ENCODE measurements around the gene SYT7. TPM values are rescaled to one million over a fixed set of nuclear protein-coding genes. Genes with fewer than 3 reads are reported as not detected.

SYT7 gene, protein sequence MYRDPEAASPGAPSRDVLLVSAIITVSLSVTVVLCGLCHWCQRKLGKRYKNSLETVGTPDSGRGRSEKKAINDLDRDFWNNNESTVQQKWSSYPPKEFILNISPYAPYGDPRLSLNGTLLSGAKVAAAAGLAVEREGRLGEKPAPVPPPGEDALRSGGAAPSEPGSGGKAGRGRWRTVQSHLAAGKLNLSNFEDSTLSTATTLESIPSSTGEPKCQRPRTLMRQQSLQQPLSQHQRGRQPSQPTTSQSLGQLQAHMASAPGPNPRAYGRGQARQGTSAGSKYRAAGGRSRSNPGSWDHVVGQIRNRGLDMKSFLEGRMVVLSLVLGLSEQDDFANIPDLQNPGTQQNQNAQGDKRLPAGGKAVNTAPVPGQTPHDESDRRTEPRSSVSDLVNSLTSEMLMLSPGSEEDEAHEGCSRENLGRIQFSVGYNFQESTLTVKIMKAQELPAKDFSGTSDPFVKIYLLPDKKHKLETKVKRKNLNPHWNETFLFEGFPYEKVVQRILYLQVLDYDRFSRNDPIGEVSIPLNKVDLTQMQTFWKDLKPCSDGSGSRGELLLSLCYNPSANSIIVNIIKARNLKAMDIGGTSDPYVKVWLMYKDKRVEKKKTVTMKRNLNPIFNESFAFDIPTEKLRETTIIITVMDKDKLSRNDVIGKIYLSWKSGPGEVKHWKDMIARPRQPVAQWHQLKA
- 10 to 100 TPM in 1 of 2 donors, 1 to 10 TPM in 1; 8.5 to 28.4 TPM for total RNA-seq

DNA sequence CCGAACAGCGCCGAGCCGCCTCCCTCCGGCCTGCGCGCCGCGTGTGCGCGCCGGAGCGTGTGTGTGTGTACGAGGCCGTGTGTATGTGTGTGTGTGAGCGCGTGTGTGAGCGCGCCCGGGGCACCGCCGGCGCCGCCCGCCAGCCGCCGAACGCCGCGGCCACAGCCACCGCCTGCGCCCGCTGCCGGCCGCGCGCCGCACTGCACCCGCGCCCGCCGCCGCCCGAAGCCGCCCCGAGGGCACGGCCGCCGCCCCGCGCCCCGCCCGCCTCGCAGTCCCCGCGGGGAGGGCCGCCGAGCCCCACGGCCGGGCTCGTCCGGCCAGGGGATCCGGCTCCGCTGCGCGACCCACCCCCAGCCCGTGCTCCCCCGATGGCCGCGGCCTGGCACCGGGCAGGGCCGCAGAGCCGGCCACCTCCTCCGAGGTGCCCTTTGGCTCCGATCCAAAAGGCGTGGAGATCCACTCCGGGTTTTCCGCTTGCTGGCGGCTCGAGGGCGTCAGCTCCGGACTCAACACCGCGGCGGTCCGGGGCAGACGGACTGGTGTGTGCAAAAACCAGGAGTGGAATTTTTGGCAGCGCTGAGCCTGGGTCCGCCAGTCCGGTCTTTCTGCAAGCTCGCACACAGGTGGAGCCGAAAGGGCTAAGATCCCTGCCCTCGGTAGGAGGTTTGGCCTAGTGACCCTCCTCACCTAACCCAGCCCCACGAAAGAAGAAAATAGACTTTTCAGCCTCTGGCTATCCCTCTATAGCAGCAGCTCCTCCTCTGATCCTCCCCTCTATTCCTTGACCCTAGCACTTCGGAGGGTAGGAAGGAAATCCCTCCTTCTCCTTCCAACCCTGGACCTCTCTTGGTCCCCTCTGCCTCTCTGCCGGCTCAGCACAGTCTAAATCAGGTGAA is at the start of gene SYT7:
SYT7 (minus strand) TSS at position 47 of the 899 bp plus-strand sequence. CDS start 256 bp downstream, outside the sequence.
- Histone ChIP-seq H3K36me3 (no peaks in the 10 kb centered on the region), H3K4me1 (no peaks in the 10 kb centered on the region), H3K9me3 (no peaks in the 10 kb centered on the region), H3K4me3 (peak within 1 kb of the TSS; percentile 43), H3K9ac (ENCODE audit: low read depth in 2 of 2, low read length in 2 of 2) (peak within 1 kb of the TSS; percentile 33 to 46), H3K27me3 (peaks cover 16% of the 10 kb centered on the region), H3K27ac (peak within 1 kb of the TSS; percentile 43)
- peak; percentile 98 for DNase-seq
- intact Hi-C loops (cut with DNase I): no loop called here
- TF ChIP-seq, protein P1, sequence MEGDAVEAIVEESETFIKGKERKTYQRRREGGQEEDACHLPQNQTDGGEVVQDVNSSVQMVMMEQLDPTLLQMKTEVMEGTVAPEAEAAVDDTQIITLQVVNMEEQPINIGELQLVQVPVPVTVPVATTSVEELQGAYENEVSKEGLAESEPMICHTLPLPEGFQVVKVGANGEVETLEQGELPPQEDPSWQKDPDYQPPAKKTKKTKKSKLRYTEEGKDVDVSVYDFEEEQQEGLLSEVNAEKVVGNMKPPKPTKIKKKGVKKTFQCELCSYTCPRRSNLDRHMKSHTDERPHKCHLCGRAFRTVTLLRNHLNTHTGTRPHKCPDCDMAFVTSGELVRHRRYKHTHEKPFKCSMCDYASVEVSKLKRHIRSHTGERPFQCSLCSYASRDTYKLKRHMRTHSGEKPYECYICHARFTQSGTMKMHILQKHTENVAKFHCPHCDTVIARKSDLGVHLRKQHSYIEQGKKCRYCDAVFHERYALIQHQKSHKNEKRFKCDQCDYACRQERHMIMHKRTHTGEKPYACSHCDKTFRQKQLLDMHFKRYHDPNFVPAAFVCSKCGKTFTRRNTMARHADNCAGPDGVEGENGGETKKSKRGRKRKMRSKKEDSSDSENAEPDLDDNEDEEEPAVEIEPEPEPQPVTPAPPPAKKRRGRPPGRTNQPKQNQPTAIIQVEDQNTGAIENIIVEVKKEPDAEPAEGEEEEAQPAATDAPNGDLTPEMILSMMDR (IDR thresholded peaks at IDR 0.05): no peak

DNA sequence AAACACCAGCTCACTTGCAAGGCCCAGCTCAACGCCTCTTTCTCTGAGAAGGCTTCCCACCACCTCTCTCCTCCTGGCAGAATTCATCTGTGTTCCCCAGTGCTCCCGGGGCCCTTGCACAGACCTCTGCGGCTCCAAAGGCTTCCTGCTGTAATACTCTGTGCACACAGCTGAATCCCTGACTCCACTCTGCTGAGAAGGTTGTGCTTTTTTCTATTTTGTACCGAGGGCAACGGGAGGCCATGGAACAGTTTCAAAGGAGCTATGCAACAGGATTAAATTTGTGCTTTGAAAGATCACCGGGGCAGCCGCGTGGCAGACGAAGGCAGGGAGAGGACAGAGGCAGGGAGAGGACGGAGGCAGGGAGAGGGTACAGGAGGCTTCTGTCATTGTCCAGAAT is 49.2 kb upstream of the SYT7 start:
- no peak for DNase-seq
- Histone ChIP-seq H3K4me1 (no peaks in the 10 kb centered on the region), H3K9ac (ENCODE audit: low read depth in 2 of 2, low read length in 2 of 2) (no peak overlapping the region), H3K4me3 (no peak overlapping the region), H3K27ac (no peak overlapping the region), H3K9me3 (no peaks in the 10 kb centered on the region), H3K36me3 (no peaks in the 10 kb centered on the region), H3K27me3 (no peaks in the 10 kb centered on the region)
- TF ChIP-seq, protein P1 (IDR thresholded peaks at IDR 0.05): no peak
- intact Hi-C loops (cut with DNase I): loop anchor here (10.0 kb wide), 1 partner anchor 185 kb away; no protein-coding TSS in a partner anchor

DNA sequence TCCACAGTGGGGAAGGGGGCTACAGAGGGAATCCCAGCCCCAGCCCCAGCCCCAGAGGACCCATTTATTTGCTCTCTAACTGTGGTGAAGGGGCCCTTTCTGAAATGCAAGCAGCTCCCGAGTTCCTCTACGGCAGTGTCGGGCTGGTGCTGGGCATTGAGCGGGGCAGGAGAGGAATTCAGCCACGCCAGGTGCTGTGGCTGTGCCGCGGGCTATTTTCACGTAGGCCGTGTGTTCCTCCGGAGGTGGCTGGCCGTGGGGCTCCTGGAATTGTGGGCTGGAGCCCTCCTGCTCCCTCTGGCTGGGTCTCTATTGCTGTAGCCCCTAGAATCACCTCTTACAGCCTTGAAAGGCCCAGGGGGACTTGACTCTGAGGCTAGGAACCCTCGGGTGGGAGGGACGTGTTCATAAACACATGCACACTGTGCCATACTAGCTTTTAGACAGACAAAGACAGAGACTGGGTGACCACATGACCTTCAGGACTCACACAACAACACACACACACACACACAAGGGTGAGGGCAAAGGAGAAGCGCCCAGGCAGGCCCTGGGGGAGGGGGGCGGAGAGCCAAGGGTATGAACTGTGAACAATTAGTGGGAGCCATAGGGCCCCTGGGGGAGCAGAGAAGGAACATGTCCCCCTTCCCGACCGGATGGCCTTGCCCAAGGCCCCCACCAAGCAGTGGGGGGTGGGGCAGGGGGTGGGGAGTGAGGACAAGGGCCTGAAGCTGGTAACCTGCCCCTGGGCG is 48.4 kb upstream of the SYT7 start:
- Histone ChIP-seq H3K27ac (no peak overlapping the region), H3K9me3 (no peaks in the 10 kb centered on the region), H3K9ac (ENCODE audit: low read depth in 2 of 2, low read length in 2 of 2) (no peak overlapping the region), H3K27me3 (no peaks in the 10 kb centered on the region), H3K4me3 (no peak overlapping the region), H3K36me3 (no peaks in the 10 kb centered on the region), H3K4me1 (no peaks in the 10 kb centered on the region)
- DNase-seq: no peak
- intact Hi-C loops (cut with DNase I): loop anchor here (5.0 kb wide), 2 partner anchors 52 to 102 kb away; no protein-coding TSS in a partner anchor
- TF ChIP-seq, protein P1 (IDR thresholded peaks at IDR 0.05): no peak

DNA sequence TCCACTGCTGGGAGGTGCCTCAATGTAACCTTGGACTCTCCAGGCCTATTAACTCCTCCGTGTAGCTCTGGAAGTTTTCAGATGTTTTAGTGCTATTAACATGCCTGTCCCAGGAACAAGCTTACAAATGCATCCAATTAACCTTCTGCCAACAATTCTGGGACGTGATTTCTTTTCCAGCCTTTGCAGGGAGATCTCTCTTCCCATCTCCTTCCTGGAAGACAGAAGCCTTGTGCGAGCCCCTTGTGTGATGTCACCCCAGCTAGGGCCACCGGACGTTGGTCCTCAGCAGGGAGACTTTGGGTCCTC is 47.7 kb upstream of the SYT7 start:
- no peak overlapping the region for H3K4me3 ChIP-seq
- H3K36me3 ChIP-seq: no peaks in the 10 kb centered on the region
- intact Hi-C loops (cut with DNase I): loop anchor here (5.0 kb wide), 2 partner anchors 51 to 101 kb away; no protein-coding TSS in a partner anchor

More for the DNA sequence above, 47.7 kb upstream of the SYT7 start:
- Histone ChIP-seq H3K9ac (ENCODE audit: low read depth in 2 of 2, low read length in 2 of 2) (no peak overlapping the region), H3K27ac (no peak overlapping the region), H3K27me3 (no peaks in the 10 kb centered on the region), H3K9me3 (no peaks in the 10 kb centered on the region), H3K4me1 (no peaks in the 10 kb centered on the region)
- TF ChIP-seq, protein P1 (IDR thresholded peaks at IDR 0.05): no peak
- DNase-seq: no peak
